ENCODE data around the gene ANAPC16.
A peak's percentile ranks its signal among the peaks of the same experiment; 100 is the strongest.
"Not testable (repeated sequence)": the region's sequence is repeated elsewhere in the genome, so short reads cannot be mapped to it uniquely, and the experiment has no call there.

The ANAPC16 gene

DNA sequence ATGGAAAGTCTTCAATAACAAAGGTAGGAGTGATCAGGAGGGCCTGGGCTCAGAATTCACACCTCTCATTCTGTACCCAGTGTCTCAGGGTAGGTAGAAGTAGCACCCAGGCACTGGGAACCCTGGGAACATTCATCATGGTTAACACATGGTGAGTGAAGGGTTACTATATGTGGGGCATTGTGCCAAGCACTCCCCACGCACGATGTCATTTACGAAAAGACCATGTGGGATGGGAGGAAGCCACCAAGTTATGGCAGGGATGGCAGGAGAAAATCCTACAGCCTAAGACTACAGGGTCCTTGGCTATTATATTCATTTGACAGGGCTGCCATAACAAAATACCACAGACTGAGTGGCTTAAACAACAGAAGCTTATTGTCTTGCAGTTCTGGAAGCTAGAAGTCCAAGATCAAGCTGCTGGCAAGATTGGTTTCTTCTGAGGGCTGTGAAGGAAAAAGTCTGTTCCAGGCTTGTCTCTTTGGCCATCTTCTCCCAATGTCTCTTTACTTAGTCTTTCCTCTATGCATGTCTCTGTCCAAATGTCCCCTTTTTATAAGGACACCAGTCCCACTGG lies 30.2 kb downstream of the ANAPC16 start:
- TF ChIP-seq, protein P1, sequence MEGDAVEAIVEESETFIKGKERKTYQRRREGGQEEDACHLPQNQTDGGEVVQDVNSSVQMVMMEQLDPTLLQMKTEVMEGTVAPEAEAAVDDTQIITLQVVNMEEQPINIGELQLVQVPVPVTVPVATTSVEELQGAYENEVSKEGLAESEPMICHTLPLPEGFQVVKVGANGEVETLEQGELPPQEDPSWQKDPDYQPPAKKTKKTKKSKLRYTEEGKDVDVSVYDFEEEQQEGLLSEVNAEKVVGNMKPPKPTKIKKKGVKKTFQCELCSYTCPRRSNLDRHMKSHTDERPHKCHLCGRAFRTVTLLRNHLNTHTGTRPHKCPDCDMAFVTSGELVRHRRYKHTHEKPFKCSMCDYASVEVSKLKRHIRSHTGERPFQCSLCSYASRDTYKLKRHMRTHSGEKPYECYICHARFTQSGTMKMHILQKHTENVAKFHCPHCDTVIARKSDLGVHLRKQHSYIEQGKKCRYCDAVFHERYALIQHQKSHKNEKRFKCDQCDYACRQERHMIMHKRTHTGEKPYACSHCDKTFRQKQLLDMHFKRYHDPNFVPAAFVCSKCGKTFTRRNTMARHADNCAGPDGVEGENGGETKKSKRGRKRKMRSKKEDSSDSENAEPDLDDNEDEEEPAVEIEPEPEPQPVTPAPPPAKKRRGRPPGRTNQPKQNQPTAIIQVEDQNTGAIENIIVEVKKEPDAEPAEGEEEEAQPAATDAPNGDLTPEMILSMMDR (IDR thresholded peaks at IDR 0.05; ENCODE audit: borderline replicate concordance, control extremely low read depth, extremely low read depth, insufficient read depth, missing control alignments): no peak
- in situ Hi-C loops (cut with MboI; ENCODE audit: low sequenced_read_pairs, unreplicated experiment): no loop called here

DNA sequence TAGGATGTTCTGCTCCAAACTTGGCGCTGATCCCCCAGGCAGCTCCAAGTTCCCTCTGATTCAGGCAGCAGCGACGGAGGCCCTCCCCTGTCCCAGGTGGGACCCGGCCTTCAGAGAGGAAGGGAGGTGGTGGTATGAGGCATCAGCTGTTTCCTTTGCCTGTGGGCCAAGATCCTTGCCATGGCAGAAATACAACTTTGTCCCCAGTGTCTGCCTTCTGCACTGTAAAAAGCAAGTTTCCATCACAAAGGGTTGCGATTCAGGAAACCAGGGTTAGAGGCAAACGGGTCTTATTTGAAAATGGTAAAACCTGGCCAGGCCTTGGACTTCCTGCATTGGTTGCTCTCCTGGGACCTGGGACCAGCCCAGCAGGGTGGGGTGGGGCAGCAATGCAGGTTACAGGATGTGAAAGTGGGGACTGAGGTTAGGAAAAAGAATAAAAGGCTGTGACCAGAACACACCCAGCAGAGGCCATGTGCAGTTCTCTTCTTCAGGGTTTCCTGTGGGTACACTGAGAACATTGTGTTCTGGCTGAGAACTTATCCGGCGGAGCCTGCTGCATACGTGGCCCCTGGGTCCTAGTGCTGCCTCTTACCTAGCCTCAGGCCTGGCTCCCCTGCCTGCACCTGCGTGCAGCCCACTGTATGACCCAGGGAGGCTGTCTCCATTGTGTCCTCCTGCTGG lies 32.8 kb downstream of the ANAPC16 start:
- in situ Hi-C loops (cut with MboI; ENCODE audit: low sequenced_read_pairs, unreplicated experiment): no loop called here
- DNase-seq (ENCODE audit: low spot score): peak; percentile 81
- TF ChIP-seq, protein P1 (IDR thresholded peaks at IDR 0.05; ENCODE audit: borderline replicate concordance, control extremely low read depth, extremely low read depth, insufficient read depth, missing control alignments): no peak

More for the DNA sequence above, 30.2 kb downstream of the ANAPC16 start:
- no peak for DNase-seq (ENCODE audit: low spot score)

DNA sequence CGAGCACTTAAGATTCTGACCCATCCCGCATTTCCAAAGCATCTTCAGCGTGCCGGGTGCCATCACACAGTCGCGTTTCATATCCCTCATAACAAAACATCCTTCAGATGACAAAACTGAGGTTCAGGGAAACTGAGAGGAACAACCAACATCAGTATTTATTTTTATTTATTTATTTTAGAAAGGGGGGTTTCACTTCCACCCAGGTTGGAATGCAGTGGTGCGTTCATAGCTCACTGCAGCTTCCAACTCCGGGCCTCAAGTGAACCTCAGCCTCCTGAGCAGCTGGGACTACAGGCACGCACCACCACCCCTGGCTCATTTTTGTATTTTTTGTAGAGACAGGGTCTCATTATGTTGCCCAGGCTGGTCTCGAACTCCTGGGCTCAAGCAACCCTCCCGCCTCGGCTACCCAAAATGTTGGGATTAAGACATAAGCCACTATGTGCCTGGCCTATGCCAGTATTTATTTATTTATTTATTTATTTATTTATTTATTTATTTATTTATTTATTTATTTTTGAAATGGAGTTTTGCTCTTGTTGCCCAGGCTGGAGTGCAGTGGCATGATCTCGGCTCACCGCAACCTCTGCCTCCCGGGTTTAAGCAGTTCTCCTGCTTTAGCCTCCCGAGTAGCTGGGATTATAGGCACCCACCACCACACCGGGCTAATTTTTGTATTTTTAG lies 33.5 kb downstream of the ANAPC16 start:
- in situ Hi-C loops (cut with MboI; ENCODE audit: low sequenced_read_pairs, unreplicated experiment); DNase-seq (ENCODE audit: low spot score): not testable (repeated sequence)

DNA sequence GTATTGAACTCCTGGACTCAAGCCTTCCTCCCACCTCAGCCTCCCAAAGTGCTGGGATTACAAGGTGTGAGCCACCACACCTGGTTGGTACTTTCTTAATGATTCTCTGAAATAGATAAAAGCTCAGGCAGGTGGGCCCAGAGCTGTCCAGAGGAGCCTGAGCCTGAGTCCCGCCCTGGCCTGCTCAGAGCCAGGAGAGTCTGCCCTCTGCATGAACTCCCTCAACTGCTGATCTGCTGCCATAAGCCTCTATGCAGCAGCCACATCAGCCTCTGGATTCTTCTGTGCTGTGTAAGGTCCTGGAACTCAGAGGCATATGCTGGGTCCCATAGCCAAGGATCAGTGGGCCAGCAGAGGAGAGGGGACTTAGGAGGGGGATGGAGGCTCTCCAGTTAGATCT lies 34.9 kb downstream of the ANAPC16 start:
- TF ChIP-seq, protein P1 (IDR thresholded peaks at IDR 0.05; ENCODE audit: borderline replicate concordance, control extremely low read depth, extremely low read depth, insufficient read depth, missing control alignments): no peak
- in situ Hi-C loops (cut with MboI; ENCODE audit: low sequenced_read_pairs, unreplicated experiment): no loop called here
- DNase-seq (ENCODE audit: low spot score): no peak

DNA sequence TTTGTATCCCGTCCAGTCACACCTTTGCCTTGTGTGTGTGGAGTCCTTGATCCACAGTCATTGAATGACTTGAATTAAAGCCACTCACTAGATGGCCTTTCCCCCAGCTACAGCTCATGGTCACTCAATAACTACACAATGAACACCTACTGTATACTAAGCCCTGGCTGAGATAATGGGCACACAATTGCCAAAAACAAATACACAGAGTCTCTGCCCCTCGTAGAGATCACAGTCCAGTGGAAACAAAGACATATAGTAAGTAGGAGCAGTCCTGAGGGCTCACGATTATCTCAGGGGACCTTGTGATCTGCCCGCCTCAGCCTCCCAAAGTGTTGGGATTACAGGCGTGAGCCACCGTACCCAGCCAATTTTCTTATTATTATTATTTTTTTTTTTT lies 35.8 kb downstream of the ANAPC16 start:
- no peak for DNase-seq (ENCODE audit: low spot score)
- TF ChIP-seq, protein P1 (IDR thresholded peaks at IDR 0.05; ENCODE audit: borderline replicate concordance, control extremely low read depth, extremely low read depth, insufficient read depth, missing control alignments): no peak
- in situ Hi-C loops (cut with MboI; ENCODE audit: low sequenced_read_pairs, unreplicated experiment): no loop called here

DNA sequence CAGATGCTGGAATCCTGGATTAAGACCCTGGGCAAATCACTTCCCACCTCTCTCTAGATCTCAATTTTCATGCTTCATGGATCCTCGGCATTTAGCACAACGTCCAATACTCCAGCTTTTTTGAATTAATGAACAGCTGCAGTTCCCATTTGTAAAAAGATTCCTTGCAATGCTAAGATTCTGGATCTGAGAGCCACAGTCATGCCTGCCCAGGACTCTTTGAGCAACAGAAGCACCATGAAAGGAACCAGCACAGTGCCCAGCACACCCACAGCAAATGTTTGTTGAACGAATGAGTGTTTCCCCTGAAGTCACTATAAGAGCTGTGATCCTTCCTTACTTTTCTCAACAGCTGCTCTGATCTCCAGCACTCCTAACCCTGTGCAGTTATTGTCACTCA lies 37.2 kb downstream of the ANAPC16 start:
- TF ChIP-seq, protein P1 (IDR thresholded peaks at IDR 0.05; ENCODE audit: borderline replicate concordance, control extremely low read depth, extremely low read depth, insufficient read depth, missing control alignments): no peak
- in situ Hi-C loops (cut with MboI; ENCODE audit: low sequenced_read_pairs, unreplicated experiment): no loop called here
- no peak for DNase-seq (ENCODE audit: low spot score)

DNA sequence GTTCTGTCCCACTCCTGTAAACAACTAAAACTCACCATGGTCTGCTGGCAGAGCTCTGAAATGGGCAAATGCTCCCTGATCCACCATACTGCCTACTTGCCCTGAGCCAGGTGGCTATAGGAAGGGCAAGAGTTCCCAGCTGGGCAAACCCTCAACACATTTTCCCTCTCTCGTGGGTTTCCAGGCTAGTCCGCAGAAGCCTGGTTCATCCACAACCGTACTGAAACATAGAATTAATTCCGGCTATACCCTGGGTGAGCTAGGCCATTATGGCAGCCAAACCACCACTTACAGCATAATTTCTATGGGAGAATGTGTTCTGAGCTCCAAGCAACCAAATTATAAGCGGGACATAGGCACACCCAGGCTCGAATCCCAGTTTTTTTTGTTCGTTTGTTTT lies 37.8 kb downstream of the ANAPC16 start:
- in situ Hi-C loops (cut with MboI; ENCODE audit: low sequenced_read_pairs, unreplicated experiment): no loop called here
- no peak for DNase-seq (ENCODE audit: low spot score)
- TF ChIP-seq, protein P1 (IDR thresholded peaks at IDR 0.05; ENCODE audit: borderline replicate concordance, control extremely low read depth, extremely low read depth, insufficient read depth, missing control alignments): no peak

Data from GM13976 (cell line).